Measurements from ENCODE around the gene MFGE8.

The MFGE8 gene

DNA sequence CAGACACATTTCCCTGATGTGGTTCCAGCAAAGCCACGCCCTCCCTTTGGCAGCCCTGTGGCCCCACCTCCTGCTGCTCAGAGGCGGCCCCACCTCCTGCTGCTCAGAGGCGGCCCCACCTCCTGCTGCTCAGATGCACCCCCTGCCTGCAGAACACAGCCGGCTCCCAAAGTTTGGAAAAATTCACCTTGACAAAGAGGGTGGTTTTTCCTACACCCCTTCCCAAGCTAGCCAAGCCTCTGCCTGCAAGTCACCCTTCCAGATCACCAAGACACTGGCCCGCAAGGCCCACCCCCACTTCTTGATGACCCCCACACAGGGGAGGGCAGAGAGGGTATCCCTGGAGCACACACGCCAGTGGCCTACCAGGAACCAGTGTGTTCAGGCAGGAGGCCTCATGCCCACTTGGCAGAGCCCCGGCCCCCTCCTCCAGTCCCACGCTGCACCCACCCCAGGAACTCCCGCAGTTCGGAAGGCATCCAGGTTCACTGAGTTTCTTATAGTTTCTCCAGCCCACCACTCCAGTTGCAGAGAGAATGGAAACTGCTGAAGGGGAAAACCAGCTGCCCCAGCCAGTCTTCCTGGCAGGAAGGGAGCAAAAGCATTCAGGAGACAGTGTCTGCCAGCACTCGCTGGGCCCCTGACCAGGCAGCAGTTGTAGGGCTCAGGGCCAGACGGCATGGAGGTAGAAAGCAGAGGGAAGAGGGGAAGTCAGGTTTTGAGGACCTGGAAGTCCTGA lies 15.6 kb downstream of the MFGE8 start:
- DNase-seq: peak; percentile 28

- no peak for DNase-seq
Measured at GRCh38 chr15:88897142-88897455, 16.1 kb downstream of the MFGE8 start.

GRCh38 chr15:88896333-88897033 lies 16.7 kb downstream of the MFGE8 start:
- DNase-seq: no peak

DNA sequence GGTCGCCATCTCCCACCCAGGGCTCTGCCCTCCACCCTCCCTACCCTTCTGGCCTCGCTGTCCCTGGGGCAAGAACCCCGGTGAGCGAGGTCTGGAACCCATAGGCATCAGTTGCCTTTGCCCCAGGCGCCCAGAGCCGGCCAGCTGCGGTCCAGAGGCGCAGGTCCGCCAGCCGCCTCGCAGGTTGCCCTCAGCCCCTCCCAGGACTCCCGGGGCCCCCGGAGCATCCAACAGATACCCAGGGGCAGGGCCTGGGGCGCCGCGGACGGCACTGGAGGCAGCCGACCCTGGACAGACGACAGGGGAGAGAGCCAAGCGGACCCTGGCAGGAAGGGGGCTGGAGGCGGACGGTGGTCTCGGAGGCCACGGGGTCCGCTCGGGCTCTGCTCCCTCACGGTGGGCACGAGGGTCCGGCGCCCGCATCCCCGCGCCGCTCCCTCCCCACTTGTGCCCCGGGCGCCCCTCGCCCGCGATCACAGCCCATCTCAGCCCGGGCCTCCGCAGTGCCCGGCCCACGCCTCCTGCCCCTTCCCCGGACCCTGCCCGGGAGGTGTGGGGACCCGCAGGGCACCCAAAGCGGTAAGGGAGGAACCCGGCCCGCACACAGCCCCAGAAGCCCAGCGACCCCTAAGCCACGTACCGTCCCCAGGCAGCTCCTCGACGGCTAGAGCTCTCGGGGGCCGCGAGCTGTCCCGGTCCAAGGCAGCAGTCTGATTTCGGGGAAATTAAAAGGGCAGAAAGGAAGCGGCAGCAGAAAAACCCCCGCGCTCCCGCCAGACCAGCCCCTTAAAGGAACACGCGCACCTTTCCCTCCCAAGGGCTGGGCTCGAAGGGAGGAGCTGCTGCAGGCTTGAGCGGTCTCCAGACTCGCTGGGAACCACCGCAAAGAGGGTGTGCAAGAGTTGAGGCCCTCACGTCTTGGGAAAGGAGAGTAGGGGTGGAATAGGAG lies 18.1 kb downstream of the MFGE8 start, which contains the start of gene HAPLN3:
Gene HAPLN3, minus strand, starts transcription at position 726 of the 949 bp plus-strand sequence. CDS start 8,246 bp downstream, outside the sequence.
- DNase-seq: no peak

DNA sequence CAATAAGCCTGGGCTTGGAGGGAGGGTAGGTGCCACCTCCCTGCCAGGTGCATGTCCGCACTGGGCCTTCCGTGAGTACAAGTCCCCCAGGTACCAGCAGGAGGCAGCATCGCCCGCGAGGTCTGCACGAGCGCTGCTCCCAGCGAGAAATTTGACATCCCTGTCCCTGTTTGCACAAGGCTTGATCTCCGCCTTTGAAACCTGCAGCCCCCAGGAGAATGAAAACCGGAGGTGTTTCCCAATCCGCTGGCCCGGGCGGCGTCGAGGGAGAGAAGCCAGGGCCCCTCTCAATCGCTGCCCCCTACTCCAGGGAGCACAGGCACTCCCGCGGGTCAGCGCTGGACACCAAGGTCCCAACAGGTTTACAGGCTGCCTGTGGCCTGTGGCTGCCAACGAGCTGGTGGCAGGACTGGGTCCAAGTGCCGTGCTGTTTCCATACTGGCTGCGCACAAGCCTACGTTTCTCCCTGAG lies 18.8 kb downstream of the MFGE8 start:
- no peak for DNase-seq

- DNase-seq: no peak
Measured at GRCh38 chr15:88891540-88892254, 21.5 kb downstream of the MFGE8 start.

- DNase-seq: no peak
Measured at GRCh38 chr15:88890495-88890894, 22.7 kb downstream of the MFGE8 start.

GRCh38 chr15:88888719-88889118 lies 24.5 kb downstream of the MFGE8 start:
- no peak for DNase-seq

DNA sequence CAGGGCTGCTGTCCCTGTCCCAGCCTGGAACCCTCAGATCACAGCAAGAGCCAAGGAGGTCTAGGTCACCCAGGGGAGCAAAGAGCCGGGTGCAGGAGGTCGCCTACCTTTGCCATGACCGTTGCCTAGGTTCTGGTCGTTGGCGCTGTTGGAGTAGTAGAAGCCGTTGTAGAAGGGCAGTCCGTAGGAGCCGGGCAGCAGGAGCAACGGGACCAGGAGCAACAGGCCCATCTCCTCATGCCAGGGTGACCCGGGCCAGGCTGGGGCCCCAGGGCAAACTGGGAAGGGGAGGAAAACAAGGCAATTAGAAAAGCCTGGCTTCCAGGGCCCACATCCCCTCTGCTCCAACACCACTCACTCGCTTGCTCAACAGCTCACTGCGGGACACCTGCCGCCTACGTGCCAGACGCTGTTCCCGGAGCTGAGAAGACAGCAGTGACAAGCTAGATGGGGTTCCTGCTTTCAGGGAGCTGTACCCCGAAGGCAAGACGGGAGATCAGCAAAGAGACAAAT lies 26.1 kb downstream of the MFGE8 start:
- no peak for DNase-seq

DNA sequence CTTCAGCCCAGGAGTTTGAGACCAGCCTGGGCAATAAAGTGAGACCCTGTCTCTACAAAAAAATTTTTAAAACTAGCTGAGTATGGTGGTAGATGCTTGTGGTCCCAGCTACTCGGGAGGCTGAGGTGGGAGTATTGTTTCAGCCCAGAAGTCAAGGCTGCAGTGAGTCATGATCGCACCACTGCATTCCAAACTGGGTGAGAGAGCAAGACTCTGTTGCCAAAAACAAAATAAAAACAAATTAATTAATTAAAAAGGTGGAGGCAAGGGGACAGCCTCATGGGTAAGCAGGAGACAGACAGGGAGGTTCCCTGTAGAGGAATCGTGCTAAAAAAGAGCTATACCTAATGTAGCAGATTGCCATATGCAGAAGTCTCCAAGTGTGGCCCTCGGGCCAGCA lies 30.4 kb downstream of the MFGE8 start:
- no peak for DNase-seq

GRCh38 chr15:88881775-88882174 lies 31.4 kb downstream of the MFGE8 start:
- no peak for DNase-seq

DNA sequence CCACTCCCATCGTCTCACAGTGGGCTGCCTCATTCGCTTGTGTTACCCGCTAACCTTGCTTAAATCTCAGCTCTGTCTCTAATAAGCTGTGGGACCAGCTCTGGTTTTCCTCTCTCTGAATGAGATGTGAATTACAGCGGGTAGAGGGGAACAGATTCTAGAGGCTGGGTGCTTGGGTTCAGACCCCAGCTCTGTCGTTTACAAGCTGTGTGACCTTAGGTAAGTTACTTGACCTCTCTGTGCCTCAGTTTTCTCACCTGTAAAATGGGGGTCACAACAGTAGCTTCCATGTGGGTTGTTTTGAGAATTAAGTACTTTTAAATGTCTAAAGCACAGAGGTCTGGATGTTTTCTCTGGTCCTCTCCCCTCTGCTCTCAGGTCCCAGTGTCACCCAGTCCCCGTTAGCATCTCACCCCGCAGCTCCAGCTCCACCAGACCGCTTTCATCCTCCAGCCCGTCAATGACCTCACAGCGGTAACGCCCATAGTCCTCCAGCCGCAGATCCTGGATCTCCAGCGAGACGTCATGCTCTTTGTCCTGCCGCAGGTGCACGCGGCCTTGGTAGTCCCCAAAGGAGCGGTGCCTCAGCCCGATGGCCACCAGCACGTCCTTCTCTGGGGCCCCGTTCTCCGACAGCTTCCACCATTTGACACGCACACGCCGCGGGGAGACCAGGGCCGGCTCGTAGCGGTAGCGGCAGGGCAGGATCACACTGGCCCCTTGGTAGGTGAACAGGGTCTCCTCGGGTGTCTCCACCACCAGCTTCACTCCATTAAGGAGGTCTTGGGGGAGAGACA lies 32.0 kb downstream of the MFGE8 start:
- DNase-seq: no peak

- DNase-seq: peak; percentile 2
Measured at GRCh38 chr15:88878720-88879184, 34.4 kb downstream of the MFGE8 start.

- DNase-seq: no peak
Measured at GRCh38 chr15:88877906-88878305, 35.3 kb downstream of the MFGE8 start.

- DNase-seq: no peak
Measured at GRCh38 chr15:88877415-88877814, 35.8 kb downstream of the MFGE8 start.

DNA sequence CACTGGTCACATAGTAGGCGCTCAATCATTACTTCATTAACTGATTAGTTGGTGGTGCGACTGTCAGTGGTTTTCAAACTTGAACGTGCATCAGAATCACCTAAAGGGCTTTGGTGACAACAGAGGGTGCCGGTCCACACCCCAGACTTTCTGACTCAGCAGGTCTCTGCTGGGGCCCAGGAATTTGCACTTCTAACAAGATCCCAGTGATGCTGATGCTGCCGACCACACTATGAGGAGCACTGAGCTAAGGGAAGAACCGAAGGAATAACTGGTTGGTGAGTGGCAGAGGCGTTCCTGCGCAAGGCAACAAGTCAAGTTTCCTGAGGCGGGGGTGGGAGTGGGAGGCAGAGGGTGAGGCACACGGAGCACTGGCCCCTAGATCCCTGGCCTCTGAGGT lies 36.6 kb downstream of the MFGE8 start:
- DNase-seq: no peak

DNA sequence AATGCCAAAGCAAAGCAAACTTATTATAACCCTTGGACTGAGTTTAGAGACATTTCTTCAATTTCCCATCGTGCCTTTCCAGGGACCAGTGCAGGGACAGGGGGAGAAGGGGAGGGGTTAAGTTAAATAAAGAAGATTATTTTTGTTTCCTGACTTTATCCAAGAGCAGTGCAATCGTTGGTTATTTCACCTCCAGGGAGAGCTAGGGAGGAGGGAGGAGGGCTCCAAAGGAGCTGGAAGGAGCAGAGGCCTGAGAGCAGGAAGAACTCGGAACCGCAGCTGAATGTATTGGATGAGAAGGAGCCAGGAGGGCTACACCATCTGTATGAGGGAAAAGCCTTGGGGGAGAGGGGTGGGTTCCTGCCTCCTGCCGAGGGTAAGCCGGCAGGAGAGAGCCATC lies 38.5 kb downstream of the MFGE8 start:
- no peak for DNase-seq

- no peak for DNase-seq
Measured at GRCh38 chr15:88874275-88874674, 38.9 kb downstream of the MFGE8 start.

- DNase-seq: no peak
Measured at GRCh38 chr15:88873786-88874185, 39.4 kb downstream of the MFGE8 start.

- DNase-seq: no peak
Measured at GRCh38 chr15:88872706-88873105, 40.5 kb downstream of the MFGE8 start.

- DNase-seq: no peak
Measured at GRCh38 chr15:88872106-88872505, 41.1 kb downstream of the MFGE8 start.
